Stomach (tissue), 9 donors: Measurements from ENCODE around the gene CETP. TPM values are rescaled to one million over a fixed set of nuclear protein-coding genes. Genes with fewer than 3 reads are reported as not detected.

Source experiments
- DNase-seq, 2 donors: peaks; one replicate each; pipeline versions ENCODE4 v3.0.0 to v3.0.0-alpha.2; 2013 to 2019
- H3K27ac ChIP-seq, 5 donors: fragments of 200-600 bp in 4 of 5; sonication (generic) in 4 of 5; one replicate each; pipeline ENCODE4 v1.5.1; 2013 to 2019; ENCODE audit warnings: mild to moderate bottlenecking in 1 of 5, moderate library complexity in 1 of 5
- H3K27me3 ChIP-seq, 3 donors: fragments of 200-600 bp; sonication (generic); one replicate each; pipeline ENCODE4 v1.5.1; 2017 to 2019; ENCODE audit warnings: mixed run types in 1 of 3
- H3K36me3 ChIP-seq, 4 donors: fragments of 200-600 bp; sonication (generic); 1 replicate in 3 of 4; 2 replicates in 1 of 4; pipeline ENCODE4 v1.5.1; 2016 to 2019
- H3K4me1 ChIP-seq, 4 donors: fragments of 200-600 bp; sonication (generic); one replicate each; pipeline ENCODE4 v1.5.1; 2016 to 2019
- H3K4me3 ChIP-seq, 4 donors: fragments of 200-600 bp; sonication (generic) in 3 of 4; one replicate each; pipeline ENCODE4 v1.5.1; 2016 to 2019; ENCODE audit warnings: mild to moderate bottlenecking in 1 of 4
- H3K9me3 ChIP-seq, 4 donors: fragments of 200-600 bp; sonication (generic); one replicate each; pipeline ENCODE4 v1.5.1; 2016 to 2019
- CTCF ChIP-seq, 7 experiments: fragments of 450-650 bp in 4 of 7; fragments of 200-600 bp in 3 of 7; sonication (generic) in 3 of 7; IDR thresholded peaks; one replicate each; pipeline ENCODE4 v1.5.1; 2016 to 2019; ENCODE audit warnings: antibody characterized with exemption in 7 of 7, control low read depth in 2 of 7, mild to moderate bottlenecking in 1 of 7
- EP300 ChIP-seq: sonication (generic); formaldehyde crosslinking; IDR thresholded peaks from one replicate; pipeline ENCODE4 v1.6.1; 2017; ENCODE audit warnings: antibody characterized with exemption
- POLR2A ChIP-seq, 4 donors: fragments of 450-650 bp; IDR thresholded peaks; one replicate each; pipeline ENCODE4 v1.6.1; 2016; ENCODE audit warnings: antibody characterized with exemption in 4 of 4, control low read depth in 2 of 4, mild to moderate bottlenecking in 1 of 4, moderate library complexity in 1 of 4
- POLR2AphosphoS5 ChIP-seq, 3 donors: sonication (generic); formaldehyde crosslinking; IDR thresholded peaks; one replicate each; pipeline ENCODE4 v1.6.1; 2016; ENCODE audit warnings: antibody characterized with exemption in 3 of 3
- WGBS, 5 donors: extraction: QIAGEN DNeasy Blood & Tissue Kit in 3 of 5; methylation state at CpG; one replicate each; pipeline versions ENCODE4 v1.1.5 to v1.1.7; 2013 to 2018; 5-methylcytosine and 5-hydroxymethylcytosine counted together
- intact Hi-C: fragments of 100-400 bp; cut with DNase I; formaldehyde crosslinking; loops from one replicate; pipeline ENCODE4 v1.15.1; 2023; ENCODE audit warnings: low total_unique reads
- polyA plus RNA-seq, 3 donors: library from polyadenylated mRNA; stranded (reverse); fragments of 200-250 nt; gene quantifications; one replicate each; pipeline ENCODE4 v1.2.3, GENCODE V29; 2013
- total RNA-seq, 5 donors: library from RNA; depleted of rRNA; stranded (reverse); fragments of >200 nt; gene quantifications; one replicate each; pipeline versions ENCODE4 v1.1.0 to v1.2.3, GENCODE V29; 2014 to 2016
- donor health status: healthy with polysubstance abuse.
- donor health status: Bipolar disorder and iron deficiency.
- donor health status: healthy.

CETP gene
- total and polyA plus RNA-seq, 8 donors: 0.18 to 2.9 (median 0.32) TPM; not detected in 4

GRCh38 chr16:56947604-56947995, 14.2 kb upstream of the CETP start:
- Histone ChIP-seq H3K4me1 (peaks cover 8 to 55% (median 19%) of the 10 kb centered on the region in 4 donors), H3K4me3 (no peak overlapping the region), H3K36me3 (peaks cover 29 to 55% (median 47%) of the 10 kb centered on the region in 4 donors), H3K9me3 (no peaks in the 10 kb centered on the region), H3K27me3 (no peaks in the 10 kb centered on the region), H3K27ac (peak overlapping the region in 2 of 5 donors; percentile 24 to 49)
- 62 to 89% (median 68%) methylated on average over 2 of the region's 2 CpGs for WGBS, 5 donors
- DNase-seq: no peak
- TF ChIP-seq POLR2AphosphoS5 (IDR thresholded peaks at IDR 0.05): no peak
- intact Hi-C loops: no loop called here

GRCh38 chr16:56948234-56948633, 13.5 kb upstream of the CETP start:
- Histone ChIP-seq H3K27ac (no peak overlapping the region), H3K4me3 (no peak overlapping the region), H3K36me3 (peaks cover 23 to 49% (median 41%) of the 10 kb centered on the region in 4 donors), H3K27me3 (no peaks in the 10 kb centered on the region), H3K4me1 (peaks cover 4 to 49% (median 15%) of the 10 kb centered on the region in 4 donors), H3K9me3 (no peaks in the 10 kb centered on the region)
- no peak for TF ChIP-seq EP300
- TF ChIP-seq POLR2A (IDR thresholded peaks at IDR 0.05): no peak
- TF ChIP-seq CTCF (IDR thresholded peaks at IDR 0.05): no peak
- no peak for TF ChIP-seq POLR2AphosphoS5 (IDR thresholded peaks at IDR 0.05)
- DNase-seq: no peak
- intact Hi-C loops: no loop called here
- 88 to 98% (median 92%) methylated on average over 6 of the region's 6 CpGs for WGBS, 5 donors

GRCh38 chr16:56950051-56950450, 11.7 kb upstream of the CETP start:
- Histone ChIP-seq H3K36me3 (peaks cover 5 to 31% (median 23%) of the 10 kb centered on the region in 4 donors), H3K4me3 (no peak overlapping the region), H3K27me3 (no peaks in the 10 kb centered on the region), H3K27ac (no peak overlapping the region), H3K9me3 (no peaks in the 10 kb centered on the region), H3K4me1 (peaks cover 0 to 31% (median 6%) of the 10 kb centered on the region in 4 donors)
- no peak for TF ChIP-seq CTCF (IDR thresholded peaks at IDR 0.05)
- no peak for TF ChIP-seq POLR2A (IDR thresholded peaks at IDR 0.05)
- TF ChIP-seq EP300: no peak
- TF ChIP-seq POLR2AphosphoS5 (IDR thresholded peaks at IDR 0.05): no peak
- DNase-seq: no peak
- WGBS, 5 donors: 68 to 81% (median 72%) methylated on average over 4 of the region's 4 CpGs
- intact Hi-C loops: loop anchor here (5.0 kb wide), 1 partner anchor 83 kb away; the partner anchor contains the start of gene SLC12A3

- H3K36me3 ChIP-seq: peaks cover under 1 to 27% (median 19%) of the 10 kb centered on the region in 4 donors
- no peak overlapping the region for H3K27ac ChIP-seq
- WGBS, 5 donors: 55 to 81% (median 64%) methylated on average over 7 of the region's 7 CpGs
- no peaks in the 10 kb centered on the region for H3K9me3 ChIP-seq
- no peak for TF ChIP-seq EP300
- no peak for TF ChIP-seq CTCF (IDR thresholded peaks at IDR 0.05)
- TF ChIP-seq POLR2A (IDR thresholded peaks at IDR 0.05): no peak
- TF ChIP-seq POLR2AphosphoS5 (IDR thresholded peaks at IDR 0.05): no peak
- H3K4me3 ChIP-seq: no peak overlapping the region
- H3K4me1 ChIP-seq: peaks cover 0 to 27% (median 4%) of the 10 kb centered on the region in 4 donors
- no peak for DNase-seq
- H3K27me3 ChIP-seq: no peaks in the 10 kb centered on the region
- intact Hi-C loops: loop anchor here (5.0 kb wide), 1 partner anchor 83 kb away; the partner anchor contains the start of gene SLC12A3
Measured at GRCh38 chr16:56950455-56950854, 11.3 kb upstream of the CETP start.
